SH-SY5Y (cell line): ENCODE results near the gene MECP2.

Experiments used
- GATA2 ChIP-seq: IDR thresholded peaks from 2 replicates; pipeline ENCODE4 v1.6.1; 2011; ENCODE audit warnings: mild to moderate bottlenecking, low read depth, low read length
- GATA3 ChIP-seq: IDR thresholded peaks from 2 replicates; pipeline ENCODE4 v1.6.1; 2011; ENCODE audit warnings: low read depth, mild to moderate bottlenecking, low read length, moderate library complexity

DNA sequence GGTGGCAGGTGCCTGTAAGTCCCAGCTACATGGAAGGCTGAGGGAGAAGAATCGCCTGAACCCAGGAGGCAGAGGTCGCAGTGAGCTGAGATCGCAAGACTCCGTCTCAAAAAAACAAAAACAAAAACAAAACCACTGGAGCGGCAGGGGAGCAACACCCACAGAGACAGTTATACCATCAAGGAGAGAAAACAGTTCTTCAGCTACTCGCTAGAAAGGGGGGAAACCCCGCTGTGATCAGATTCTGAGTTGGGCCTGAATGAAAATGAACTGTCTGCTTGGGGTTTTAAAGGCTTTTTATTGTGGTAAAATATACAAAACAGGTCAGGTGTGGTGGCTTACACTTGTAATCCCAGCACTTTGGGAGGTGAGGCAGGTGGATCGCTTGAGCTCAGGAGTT, 61.0 kb downstream of the MECP2 start:
- TF ChIP-seq GATA3: no peak
- no peak for TF ChIP-seq GATA2
